ENCODE results near the gene NDUFAF3. TPM values are rescaled to one million over a fixed set of nuclear protein-coding genes. Genes with fewer than 3 reads are reported as not detected.
"Not testable (repeated sequence)": the region's sequence is repeated elsewhere in the genome, so short reads cannot be mapped to it uniquely, and the experiment has no call there.

NDUFAF3 gene
- total RNA-seq, 1 experiment from 2014 or later = 40.7 TPM

DNA sequence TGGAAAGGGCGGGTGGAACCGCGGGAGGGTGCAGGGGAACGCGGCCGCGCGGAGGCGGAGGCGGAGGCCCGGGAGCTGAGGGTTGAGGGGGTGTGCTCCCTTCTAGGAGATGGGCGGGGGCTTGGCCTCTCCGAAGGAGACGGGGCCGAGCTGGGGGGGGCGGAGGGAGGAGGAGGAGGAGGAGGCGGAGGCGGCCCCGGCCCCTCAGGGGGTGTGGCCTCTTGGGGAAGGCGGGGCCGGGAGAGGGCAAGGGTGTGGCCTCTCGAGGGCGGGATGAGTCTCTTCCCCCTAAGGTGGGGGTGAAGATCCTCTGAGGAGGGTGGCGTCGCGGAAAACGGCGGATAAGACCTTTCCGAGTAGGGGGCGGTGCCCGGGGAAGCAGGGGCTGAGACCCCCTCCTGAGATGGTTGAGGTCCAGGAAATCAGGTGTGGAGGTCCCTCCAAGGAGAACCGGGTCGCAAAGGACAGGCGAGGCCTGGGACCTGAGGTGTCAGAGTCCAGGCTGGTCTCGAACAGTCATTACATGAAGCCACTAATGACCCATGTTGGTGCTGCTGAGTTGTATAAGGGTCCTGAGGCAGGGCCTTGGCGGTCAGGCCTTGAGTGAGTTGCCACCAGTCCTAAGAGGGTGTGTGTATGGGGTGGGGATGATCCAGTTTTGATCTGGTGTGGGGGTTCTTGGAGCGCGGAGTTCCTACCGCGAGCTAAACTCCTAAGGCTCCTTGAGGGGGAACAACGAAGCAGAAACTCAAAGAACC is 14.0 kb upstream of the NDUFAF3 start:
- no peak overlapping the region for H2BK20ac ChIP-seq (ENCODE audit: low read depth, low read length, poor library complexity, severe bottlenecking)
- Mint-ChIP-seq H3K36me3 (ENCODE audit: insufficient read depth in 1 of 3, low read depth in 3 of 3) (peaks cover 9 to 35% (median 33%) of the 10 kb centered on the region in 3 experiments), H3K27me3 (ENCODE audit: low read depth) (no peaks in the 10 kb centered on the region; the same call in 1 of the 2 replicates), H3K27ac (peak overlapping the region; percentile 99 to 100 (median 100)), H3K4me1 (peaks cover 12 to 13% of the 10 kb centered on the region in 2 experiments), H3K4me3 (peak overlapping the region; percentile 99 to 100), H3K9me3 (no peaks in the 10 kb centered on the region; a peak in 1 of 5 replicates)
- peak overlapping the region; percentile 10 for H2BK120ac ChIP-seq (ENCODE audit: low read depth, low read length, poor library complexity, severe bottlenecking)
- H3K9me3 ChIP-seq (ENCODE audit: control insufficient read depth, low read depth, low read length) = no peaks in the 10 kb centered on the region
- no peaks in the 10 kb centered on the region; the same call in 1 of the 2 replicates for H3K4me1 ChIP-seq (ENCODE audit: insufficient read depth, low read length)
- no peak overlapping the region for H3K23ac ChIP-seq (ENCODE audit: insufficient read length, low read depth, low read length)
- peak overlapping the region; percentile 78 for H3K4me2 ChIP-seq (ENCODE audit: insufficient read depth, insufficient read length, low read length)
- TF ChIP-seq CTCF (conservative IDR thresholded peaks at IDR 0.05) = no peak; the same call in 2 of the 3 replicates
- H3K79me1 ChIP-seq (ENCODE audit: insufficient read depth, low read depth, low read length, poor library complexity, severe bottlenecking) = no peaks in the 10 kb centered on the region
- H3K9ac ChIP-seq (ENCODE audit: extremely low read depth, insufficient read length, low read length) = peak overlapping the region; percentile 83
- peak; percentile 94 for DNase-seq
- H3K27ac ChIP-seq (ENCODE audit: insufficient read length, low read depth, low read length) = no peak overlapping the region
- H3K56ac ChIP-seq (ENCODE audit: insufficient read length, low read depth, low read length) = no peak overlapping the region
- WGBS (ENCODE audit: extremely low coverage, insufficient read length, low lambda C conversion rate) = no CpG with 5 or more reads among the region's 41 CpGs
- no peak overlapping the region for H2AFZ ChIP-seq (ENCODE audit: low read length)
- no peak overlapping the region for H2BK15ac ChIP-seq (ENCODE audit: low read depth, low read length)
- H2BK12ac ChIP-seq (ENCODE audit: insufficient read length, low read depth, low read length) = no peak overlapping the region
- H3K18ac ChIP-seq (ENCODE audit: insufficient read length, low read depth, low read length) = peak overlapping the region; percentile 97
- peak overlapping the region; percentile 66 for H4K5ac ChIP-seq (ENCODE audit: insufficient read length, low read depth, low read length)
- no peaks in the 10 kb centered on the region for H3K27me3 ChIP-seq (ENCODE audit: insufficient read depth, low read length)
- H3K23me2 ChIP-seq (ENCODE audit: insufficient read length, low read depth, low read length, poor library complexity, severe bottlenecking) = peaks cover 13% of the 10 kb centered on the region
- no peak overlapping the region for H3T11ph ChIP-seq (ENCODE audit: low read length)
- no peak overlapping the region; the same call in 1 of the 2 replicates for H3K4ac ChIP-seq (ENCODE audit: low read depth, low read length)
- peaks cover 10% of the 10 kb centered on the region; the same call in 1 of the 2 replicates for H3K79me2 ChIP-seq (ENCODE audit: insufficient read depth, low read length)
- no peak overlapping the region for H4K8ac ChIP-seq (replicated peaks; ENCODE audit: insufficient read length, low read depth, low read length)
- no peak overlapping the region for H2AK5ac ChIP-seq (ENCODE audit: insufficient read length, low read length)
- H2BK5ac ChIP-seq (ENCODE audit: insufficient read length, low read length) = no peak overlapping the region
- H3K14ac ChIP-seq (ENCODE audit: insufficient read depth, low read length) = peak overlapping the region; percentile 94
- no peak overlapping the region for H4K91ac ChIP-seq (ENCODE audit: insufficient read length, low read depth, low read length)
- no peaks in the 10 kb centered on the region for H4K20me1 ChIP-seq (ENCODE audit: control insufficient read depth, insufficient read depth, insufficient read length)

DNA sequence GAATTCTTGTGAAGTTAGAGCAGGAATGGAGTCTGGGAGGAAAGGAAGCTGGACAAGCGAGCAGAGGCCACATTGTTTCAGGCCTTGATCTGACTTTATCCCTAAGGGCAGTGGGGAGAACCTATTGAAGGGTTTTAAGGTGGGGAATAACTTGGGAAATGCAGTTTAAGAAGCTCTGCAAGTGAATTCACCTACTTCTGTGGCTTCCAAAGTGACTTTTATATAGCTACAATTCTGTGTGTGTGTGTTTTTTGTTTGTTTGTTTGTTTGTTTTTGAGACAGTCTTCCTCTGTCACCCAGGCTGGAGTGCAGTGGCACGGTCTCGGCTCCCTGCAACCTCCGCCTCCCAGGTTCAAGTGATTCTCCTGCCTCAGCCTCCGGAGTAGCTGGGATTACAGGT is 13.3 kb upstream of the NDUFAF3 start:
- H3K9me3 Mint-ChIP-seq; H2BK120ac ChIP-seq (ENCODE audit: low read depth, low read length, poor library complexity, severe bottlenecking); H3K79me1 ChIP-seq (ENCODE audit: insufficient read depth, low read depth, low read length, poor library complexity, severe bottlenecking); H3K23ac ChIP-seq (ENCODE audit: insufficient read length, low read depth, low read length); H3K4ac ChIP-seq (ENCODE audit: low read depth, low read length); H2BK5ac ChIP-seq (ENCODE audit: insufficient read length, low read length); H3K27ac ChIP-seq (ENCODE audit: insufficient read length, low read depth, low read length); H2BK12ac ChIP-seq (ENCODE audit: insufficient read length, low read depth, low read length); DNase-seq; H4K20me1 ChIP-seq (ENCODE audit: control insufficient read depth, insufficient read depth, insufficient read length); H2BK15ac ChIP-seq (ENCODE audit: low read depth, low read length); H3K27me3 Mint-ChIP-seq (ENCODE audit: low read depth); H4K5ac ChIP-seq (ENCODE audit: insufficient read length, low read depth, low read length); H3K27me3 ChIP-seq (ENCODE audit: insufficient read depth, low read length); H4K8ac ChIP-seq (replicated peaks; ENCODE audit: insufficient read length, low read depth, low read length); H3T11ph ChIP-seq (ENCODE audit: low read length); H3K14ac ChIP-seq (ENCODE audit: insufficient read depth, low read length); H2BK20ac ChIP-seq (ENCODE audit: low read depth, low read length, poor library complexity, severe bottlenecking); H2AFZ ChIP-seq (ENCODE audit: low read length); H3K4me1 ChIP-seq (ENCODE audit: insufficient read depth, low read length); H3K18ac ChIP-seq (ENCODE audit: insufficient read length, low read depth, low read length); H2AK5ac ChIP-seq (ENCODE audit: insufficient read length, low read length); H4K91ac ChIP-seq (ENCODE audit: insufficient read length, low read depth, low read length); H3K56ac ChIP-seq (ENCODE audit: insufficient read length, low read depth, low read length); H3K9me3 ChIP-seq (ENCODE audit: control insufficient read depth, low read depth, low read length): not testable (repeated sequence)
- peaks cover 10% of the 10 kb centered on the region; the same call in 1 of the 2 replicates for H3K79me2 ChIP-seq (ENCODE audit: insufficient read depth, low read length)
- Mint-ChIP-seq H3K27ac (peak overlapping the region; percentile 42 to 100 (median 88); a peak in 5 of 7 replicates), H3K36me3 (ENCODE audit: insufficient read depth in 1 of 3, low read depth in 3 of 3) (peaks cover 9 to 41% (median 40%) of the 10 kb centered on the region in 3 experiments), H3K4me3 (peak overlapping the region; percentile 99 to 100), H3K4me1 (peaks cover 12 to 13% of the 10 kb centered on the region in 2 experiments)
- peaks cover 13% of the 10 kb centered on the region for H3K23me2 ChIP-seq (ENCODE audit: insufficient read length, low read depth, low read length, poor library complexity, severe bottlenecking)
- WGBS (ENCODE audit: extremely low coverage, insufficient read length, low lambda C conversion rate) = no CpG with 5 or more reads among the region's 5 CpGs
- peak overlapping the region; percentile 5 for H3K9ac ChIP-seq (ENCODE audit: extremely low read depth, insufficient read length, low read length)
- H3K4me2 ChIP-seq (ENCODE audit: insufficient read depth, insufficient read length, low read length) = peak overlapping the region; percentile 52

All from H9 (cell line).